ENCODE data around the gene PRDM16.

GRCh38 chr1:3456964-3457909, 388.2 kb downstream of the PRDM16 start:
- no peak for TF ChIP-seq CTCF (IDR thresholded peaks at IDR 0.05; ENCODE audit: poor library complexity, severe bottlenecking)
- no peak for TF ChIP-seq POLR2AphosphoS5 (IDR thresholded peaks at IDR 0.05)
- no peak for TF ChIP-seq EZH2 (IDR thresholded peaks at IDR 0.05; ENCODE audit: borderline replicate concordance, insufficient read depth, low read length, poor library complexity, severe bottlenecking)
- no peak for TF ChIP-seq EP300 (conservative IDR thresholded peaks at IDR 0.05; ENCODE audit: poor library complexity, severe bottlenecking)

Data from neural cell (in vitro differentiated cells).